Pancreas (tissue), 10 donors: ENCODE measurements around the gene SERPIND1. TPM values are rescaled to one million over a fixed set of nuclear protein-coding genes. Genes with fewer than 3 reads are reported as not detected.

ENCODE experiments used
- ATAC-seq, 4 donors: fragments of 200-7000 bp; cut with Tn5 transposase; one replicate each; pipeline versions ENCODE4 v1.8.0 to v1.9.1; 2020; ENCODE audit warnings: mild to moderate bottlenecking in 4 of 4, moderate library complexity in 4 of 4
- DNase-seq, 6 donors: peaks; one replicate each; pipeline ENCODE4 v3.0.0-alpha.2; 2020
- FAIRE-seq: peaks from 2 replicates; lab custom pipeline; 2012; peaks lifted over from hg19 to GRCh38; lab: Jason Lieb, UNC
- H3K27ac ChIP-seq, 4 donors: fragments of 200-600 bp; sonication (generic); 1 replicate in 3 of 4; 2 replicates in 1 of 4; pipeline versions ENCODE4 v1.5.0 to v1.8.0; 2020
- H3K27me3 ChIP-seq, 4 donors: fragments of 200-600 bp; one replicate each; pipeline ENCODE4 v1.8.0; 2021
- H3K36me3 ChIP-seq, 3 donors: fragments of 200-600 bp; sonication (generic) in 1 of 3; one replicate each; pipeline versions ENCODE4 v1.5.0 to v1.8.0; 2020 to 2021
- H3K4me1 ChIP-seq, 3 donors: fragments of 200-600 bp; one replicate each; pipeline ENCODE4 v1.8.0; 2021
- H3K4me3 ChIP-seq, 4 donors: fragments of 200-600 bp; sonication (generic) in 2 of 4; one replicate each; pipeline versions ENCODE4 v1.5.0 to v1.8.0; 2020 to 2021
- H3K9me3 ChIP-seq, 4 donors: fragments of 200-600 bp; one replicate each; pipeline ENCODE4 v1.8.0; 2021
- CTCF ChIP-seq, 4 donors: fragments of 200-600 bp; sonication (generic) in 3 of 4; IDR thresholded peaks; one replicate each; pipeline versions ENCODE4 v1.5.0 to v1.8.0; 2021; ENCODE audit warnings: antibody characterized with exemption in 4 of 4
- WGBS, 2 donors: extraction: QIAGEN DNeasy Blood & Tissue Kit; methylation state at CpG; one replicate each; pipeline ENCODE4 v1.1.7; 2013; 5-methylcytosine and 5-hydroxymethylcytosine counted together
- intact Hi-C, 3 donors: fragments of 100-400 bp; cut with DNase I; formaldehyde crosslinking; loops; one replicate each; pipeline versions ENCODE4 v1.11.1 to v1.14.2; 2022
- polyA plus RNA-seq, 2 donors: library from polyadenylated mRNA; stranded (reverse); fragments of 200-250 nt; gene quantifications; one replicate each; pipeline ENCODE4 v1.2.3, GENCODE V29; 2013
- total RNA-seq, 6 donors: library from RNA; stranded (reverse); fragmentation: NEBNext Ultra II Directional in 4 of 6; extraction: Animal tissue kit (Norgen Biotek cat#: 25700) in 4 of 6; gene quantifications; one replicate each; pipeline versions ENCODE4 v1.2.1 to v1.2.4, GENCODE V29; 2021 to 2023
- donor health status: healthy with polysubstance abuse.
- donor health status: DM: no; HTN: no; CAD: no; lungs with moderate emphysema.
- donor health status: DM: no; HTN: no; CAD: no.
- donor health status: control.
- donor health status: control.
- donor health status: Bipolar disorder and iron deficiency.
- donor health status: DM: yes; HTN: yes; CAD: no.
- donor health status: DM: no; HTN: no; CAD: no.
- donor health status: DM: no; HTN: no; CAD: no.
- donor health status: DM: yes; HTN: yes; CAD: no.

Gene SERPIND1
- total and polyA plus RNA-seq, 8 donors, result 0.09 to 0.35 (median 0.21) TPM; not detected in 1

GRCh38 chr22:20779014-20779817, 5.3 kb downstream of the SERPIND1 start:
- TF ChIP-seq CTCF (IDR thresholded peaks at IDR 0.05), result no peak
- H3K27ac ChIP-seq, result no peak overlapping the region
- H3K4me1 ChIP-seq, result peaks cover 0 to 16% (median 5%) of the 10 kb centered on the region in 3 donors
- no peaks in the 10 kb centered on the region for H3K36me3 ChIP-seq
- H3K27me3 ChIP-seq, result no peaks in the 10 kb centered on the region
- intact Hi-C loops, result no loop called here
- no peaks in the 10 kb centered on the region for H3K9me3 ChIP-seq
- 87 to 93% methylated on average over 25 of the region's 25 CpGs for WGBS, 2 donors
- no peak for DNase-seq
- no peak for FAIRE-seq
- ATAC-seq, result no peak
- no peak overlapping the region for H3K4me3 ChIP-seq

GRCh38 chr22:20779818-20780158, 5.9 kb downstream of the SERPIND1 start:
- WGBS, 2 donors, result 94 to 97% methylated on average over 5 of the region's 5 CpGs
- Histone ChIP-seq H3K4me3 (no peak overlapping the region), H3K36me3 (no peaks in the 10 kb centered on the region), H3K27me3 (no peaks in the 10 kb centered on the region), H3K9me3 (no peaks in the 10 kb centered on the region), H3K27ac (no peak overlapping the region), H3K4me1 (peaks cover 0 to 14% (median 5%) of the 10 kb centered on the region in 3 donors)
- no peak for DNase-seq
- TF ChIP-seq CTCF (IDR thresholded peaks at IDR 0.05), result no peak
- FAIRE-seq, result no peak
- ATAC-seq, result no peak
- intact Hi-C loops, result no loop called here

GRCh38 chr22:20781272-20781990, 7.5 kb downstream of the SERPIND1 start:
- DNase-seq (peak in 1 of 6 donors; percentile 23), FAIRE-seq (no peak), ATAC-seq (no peak)
- no peaks in the 10 kb centered on the region for H3K27me3 ChIP-seq
- TF ChIP-seq CTCF (IDR thresholded peaks at IDR 0.05), result no peak
- 89 to 93% methylated on average over 11 of the region's 11 CpGs for WGBS, 2 donors
- H3K27ac ChIP-seq, result no peak overlapping the region
- H3K4me3 ChIP-seq, result no peak overlapping the region
- no peaks in the 10 kb centered on the region for H3K36me3 ChIP-seq
- peaks cover 4 to 17% (median 12%) of the 10 kb centered on the region in 3 donors for H3K4me1 ChIP-seq
- intact Hi-C loops, result no loop called here
- no peaks in the 10 kb centered on the region for H3K9me3 ChIP-seq

- no peak overlapping the region for H3K4me3 ChIP-seq
- no peaks in the 10 kb centered on the region for H3K27me3 ChIP-seq
- no peak for FAIRE-seq
- intact Hi-C loops, result no loop called here
- peaks cover 5 to 20% (median 12%) of the 10 kb centered on the region in 3 donors for H3K4me1 ChIP-seq
- DNase-seq, result no peak
- no peaks in the 10 kb centered on the region for H3K36me3 ChIP-seq
- no peak overlapping the region for H3K27ac ChIP-seq
- ATAC-seq, result no peak
- WGBS, 2 donors, result 88 to 92% methylated on average over 4 of the region's 4 CpGs
- no peaks in the 10 kb centered on the region for H3K9me3 ChIP-seq
- no peak for TF ChIP-seq CTCF (IDR thresholded peaks at IDR 0.05)
Observed at GRCh38 chr22:20782083-20782482, 8.2 kb downstream of the SERPIND1 start.
